ENCODE data around the gene UAP1L1.

GRCh38 chr9:137114613-137115393 is 37.5 kb downstream of the UAP1L1 start, which contains the start of gene DPP7:
- TF ChIP-seq CTCF (IDR thresholded peaks at IDR 0.05), result no peak
- no peak for TF ChIP-seq POLR2AphosphoS5 (IDR thresholded peaks at IDR 0.05; ENCODE audit: insufficient read depth in 1 of 2, low read depth in 1 of 2)
- TF ChIP-seq POLR2A (IDR thresholded peaks at IDR 0.05), result peak in 1 of 2 donors; percentile 16

Measured in vagina (tissue), 2 donors.